Right forelimb (tissue), 1 donor: ENCODE measurements around the gene RPS26.
"Not testable (repeated sequence)": the region's sequence is repeated elsewhere in the genome, so short reads cannot be mapped to it uniquely, and the experiment has no call there.

Source experiments
- DNase-seq: peaks from one replicate; pipeline ENCODE4 v3.0.0-alpha.2; 2018

Gene RPS26

DNA sequence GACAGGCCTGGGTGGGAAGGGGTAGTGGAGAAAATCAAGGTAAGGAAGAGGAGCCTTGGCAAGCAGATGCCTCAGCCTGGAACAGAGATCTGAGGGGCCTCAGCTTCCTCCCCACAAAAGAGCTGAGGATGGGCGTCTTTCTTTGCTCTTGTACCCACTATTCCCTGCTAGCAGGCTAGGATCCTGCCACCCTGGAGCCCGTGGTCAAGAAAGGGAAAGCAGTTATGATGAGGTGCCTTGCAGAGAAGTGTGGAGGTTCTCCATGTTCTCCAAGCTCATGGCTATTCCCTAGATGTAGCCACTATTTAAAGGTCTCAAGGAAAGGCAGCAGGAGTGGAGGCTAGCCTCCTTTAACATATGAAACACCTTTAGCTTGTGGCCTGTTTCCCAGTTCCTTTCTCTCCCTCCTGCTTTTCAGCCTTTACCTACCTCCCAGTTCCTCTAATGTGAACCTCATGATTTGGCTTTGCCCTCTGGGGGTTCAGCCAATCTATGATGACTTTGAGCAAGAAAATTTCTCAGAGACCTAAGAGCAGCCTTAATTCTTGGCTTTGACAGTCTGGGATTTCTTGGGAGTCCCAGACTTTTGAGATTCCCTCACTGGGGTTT is 19.7 kb upstream of the RPS26 start:
- DNase-seq, result no peak

DNA sequence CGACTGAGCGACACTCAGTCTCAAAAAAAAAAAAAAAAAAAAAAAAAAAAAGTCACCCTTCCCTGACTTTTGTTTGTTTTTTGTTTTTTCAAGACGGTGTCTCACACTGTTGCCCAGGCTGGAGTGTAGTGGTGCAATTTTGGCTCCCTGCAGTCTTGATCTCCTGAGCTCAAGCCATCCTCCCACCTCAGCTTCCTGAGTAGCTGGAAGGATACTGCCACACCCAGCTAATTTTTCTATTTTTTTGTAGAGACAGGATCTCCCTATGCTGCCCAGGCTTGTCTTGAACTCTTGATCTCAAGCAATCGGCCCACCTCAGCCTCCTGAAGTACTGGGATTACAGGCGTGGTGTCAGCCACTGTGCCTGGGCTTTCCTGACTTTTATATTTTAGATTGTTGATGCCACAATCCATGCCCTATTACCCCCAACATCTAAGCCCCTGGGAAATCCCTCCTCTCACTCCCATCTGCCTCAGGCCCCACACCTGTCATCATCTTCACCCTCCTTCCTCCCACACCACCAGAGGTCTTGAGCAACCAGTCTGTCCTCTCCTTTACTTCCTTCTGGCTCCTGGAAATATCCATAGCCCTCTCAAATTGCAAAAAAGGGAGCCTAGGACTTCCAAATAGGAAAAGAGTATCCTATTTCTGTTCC is 13.1 kb upstream of the RPS26 start:
- no peak for DNase-seq

DNA sequence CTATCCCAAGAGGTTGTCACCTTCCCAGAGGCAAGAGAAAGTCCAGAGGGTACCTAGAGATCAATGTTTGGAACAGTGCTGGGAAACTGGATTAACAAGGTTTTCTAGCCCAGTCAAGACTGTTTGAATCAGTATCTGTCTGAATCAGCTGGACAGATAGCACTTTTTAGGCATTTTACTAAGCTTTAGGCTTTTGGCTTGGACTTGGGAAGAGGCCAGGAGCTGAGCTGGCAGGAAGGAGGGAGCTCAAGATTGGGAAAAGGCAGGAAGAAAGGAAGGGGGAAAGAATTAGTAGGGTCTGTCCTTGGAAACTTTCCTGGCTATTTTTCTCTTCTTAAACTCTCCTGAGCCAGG is 12.6 kb upstream of the RPS26 start:
- DNase-seq, result no peak

DNA sequence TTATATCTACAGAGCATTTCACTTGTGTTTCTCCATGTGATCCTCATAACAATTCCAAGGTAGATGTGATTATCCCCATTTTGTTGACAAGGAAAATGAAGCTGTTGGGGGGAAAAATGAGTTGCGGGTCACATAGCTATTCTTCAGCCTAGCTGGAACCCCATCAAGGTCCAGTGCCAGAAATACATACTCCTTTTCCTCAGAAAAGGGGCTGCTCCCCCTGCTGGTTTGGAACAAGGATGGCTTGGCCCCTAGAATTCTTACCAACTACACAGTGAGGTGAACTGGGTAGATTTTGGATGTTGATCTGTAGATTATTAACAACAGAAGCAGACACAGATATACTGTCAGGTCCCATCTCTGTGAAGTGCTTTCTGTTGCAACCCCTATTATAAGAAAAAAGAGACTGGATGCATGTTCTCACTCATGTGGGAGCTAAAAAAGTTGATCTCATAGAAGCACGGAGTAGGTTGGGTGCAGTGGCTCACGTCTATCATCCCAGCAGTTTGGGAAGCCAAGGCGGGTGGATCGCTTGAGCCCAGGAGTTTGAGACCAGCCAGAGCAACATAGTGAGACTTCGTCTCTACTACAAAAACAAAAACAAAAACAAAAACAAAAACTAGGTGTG is 11.9 kb upstream of the RPS26 start:
- peak; percentile 67 for DNase-seq

DNA sequence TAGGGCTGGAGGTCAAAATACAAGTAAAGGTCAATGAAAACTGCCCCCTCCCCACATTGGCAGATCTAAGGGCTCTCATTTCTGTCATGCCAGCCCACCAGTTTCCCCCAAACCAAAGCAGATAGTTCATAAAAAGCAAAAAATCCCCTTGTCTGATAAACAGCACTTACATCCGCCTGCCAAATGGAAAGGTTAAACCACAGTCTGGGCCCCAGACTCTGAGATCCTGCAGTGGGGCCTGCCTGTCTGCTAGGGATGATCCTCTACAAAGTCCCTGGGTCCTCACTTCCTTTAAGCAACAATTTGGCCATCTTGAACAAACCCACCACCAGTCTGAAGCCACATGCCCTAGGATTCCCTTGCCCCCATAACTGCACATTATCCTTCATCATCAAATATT is 9.7 kb upstream of the RPS26 start:
- no peak for DNase-seq

DNA sequence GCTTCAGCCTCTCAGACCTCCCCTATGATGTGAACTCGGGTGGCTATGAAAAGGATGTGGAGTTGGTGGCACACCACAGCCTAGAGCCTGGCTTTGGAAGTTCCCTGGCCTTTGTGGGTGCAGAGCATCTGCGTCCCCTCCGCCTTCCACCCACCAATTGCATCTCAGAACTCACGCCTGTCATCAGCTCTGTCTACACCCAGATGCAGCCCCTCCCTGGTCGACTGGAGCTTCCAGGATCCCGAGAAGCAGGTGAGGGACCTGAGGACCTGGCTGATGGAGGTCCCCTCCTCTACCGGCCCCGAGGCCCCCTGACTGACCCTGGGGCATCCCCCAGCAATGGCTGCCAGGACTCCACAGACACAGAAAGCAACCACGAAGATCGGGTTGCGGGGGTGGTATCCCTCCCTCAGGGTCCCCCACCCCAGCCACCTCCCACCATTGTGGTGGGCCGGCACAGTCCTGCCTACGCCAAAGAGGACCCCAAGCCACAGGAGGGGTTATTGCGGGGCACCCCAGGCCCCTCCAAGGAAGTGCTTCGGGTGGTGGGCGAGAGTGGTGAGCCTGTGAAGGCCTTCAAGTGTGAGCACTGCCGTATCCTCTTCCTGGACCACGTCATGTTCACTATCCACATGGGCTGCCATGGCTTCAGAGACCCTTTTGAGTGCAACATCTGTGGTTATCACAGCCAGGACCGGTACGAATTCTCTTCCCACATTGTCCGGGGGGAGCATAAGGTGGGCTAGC is 7.0 kb upstream of the RPS26 start:
- DNase-seq, result no peak

DNA sequence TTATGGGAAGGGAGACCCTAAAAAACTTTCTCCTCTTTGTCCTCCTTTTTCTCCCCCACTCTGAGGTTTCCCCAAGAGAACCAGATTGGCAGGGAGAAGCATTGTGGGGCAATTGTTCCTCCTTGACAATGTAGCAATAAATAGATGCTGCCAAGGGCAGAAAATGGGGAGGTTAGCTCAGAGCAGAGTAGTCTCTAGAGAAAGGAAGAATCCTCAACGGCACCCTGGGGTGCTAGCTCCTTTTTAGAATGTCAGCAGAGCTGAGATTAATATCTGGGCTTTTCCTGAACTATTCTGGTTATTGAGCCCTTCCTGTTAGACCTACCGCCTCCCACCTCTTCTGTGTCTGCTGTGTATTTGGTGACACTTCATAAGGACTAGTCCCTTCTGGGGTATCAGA is 4.6 kb upstream of the RPS26 start:
- DNase-seq, result no peak

DNA sequence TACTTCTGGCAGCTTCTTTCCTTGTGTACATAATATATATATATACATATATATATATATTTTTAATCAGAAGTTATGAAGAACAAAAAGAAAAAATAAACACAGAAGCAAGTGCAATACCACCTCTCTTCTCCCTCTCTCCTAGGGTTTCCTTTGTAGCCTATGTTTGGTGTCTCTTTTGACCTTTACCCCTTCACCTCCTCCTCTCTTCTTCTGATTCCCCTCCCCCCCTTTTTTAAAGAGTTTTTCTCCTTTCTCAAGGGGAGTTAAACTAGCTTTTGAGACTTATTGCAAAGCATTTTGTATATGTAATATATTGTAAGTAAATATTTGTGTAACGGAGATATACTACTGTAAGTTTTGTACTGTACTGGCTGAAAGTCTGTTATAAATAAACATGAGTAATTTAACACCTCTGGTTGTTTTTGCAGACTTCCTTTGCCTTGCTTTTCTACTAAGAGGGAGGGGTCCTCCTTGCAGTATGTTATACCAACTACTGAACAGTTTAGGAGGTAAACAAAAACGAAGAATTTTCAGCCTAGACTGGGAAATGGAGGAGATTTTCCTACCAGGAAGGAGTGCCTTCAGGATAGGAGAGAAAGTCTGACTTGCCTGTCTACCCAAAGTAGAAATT is 3.6 kb upstream of the RPS26 start:
- DNase-seq, result no peak

DNA sequence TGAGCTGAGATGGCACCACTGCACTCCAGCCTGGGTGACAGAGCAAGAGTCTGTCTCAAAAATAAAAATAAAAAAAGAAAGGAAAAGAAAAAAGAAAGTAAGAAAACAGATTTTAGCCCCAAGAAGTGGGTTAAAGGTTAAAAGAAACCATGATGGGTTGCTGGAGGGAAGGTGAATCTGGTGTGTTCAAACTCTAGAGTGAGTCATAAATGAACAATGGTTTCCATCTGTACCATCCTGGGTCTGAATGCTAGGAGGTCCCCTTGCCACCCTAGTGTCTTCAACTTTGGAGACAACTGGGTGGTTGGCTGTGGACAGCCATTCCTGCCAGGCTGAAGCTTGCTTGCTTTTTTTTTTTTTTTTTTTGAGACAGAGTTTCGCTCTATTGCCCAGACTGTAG is 1.6 kb upstream of the RPS26 start:
- DNase-seq, result no peak

DNA sequence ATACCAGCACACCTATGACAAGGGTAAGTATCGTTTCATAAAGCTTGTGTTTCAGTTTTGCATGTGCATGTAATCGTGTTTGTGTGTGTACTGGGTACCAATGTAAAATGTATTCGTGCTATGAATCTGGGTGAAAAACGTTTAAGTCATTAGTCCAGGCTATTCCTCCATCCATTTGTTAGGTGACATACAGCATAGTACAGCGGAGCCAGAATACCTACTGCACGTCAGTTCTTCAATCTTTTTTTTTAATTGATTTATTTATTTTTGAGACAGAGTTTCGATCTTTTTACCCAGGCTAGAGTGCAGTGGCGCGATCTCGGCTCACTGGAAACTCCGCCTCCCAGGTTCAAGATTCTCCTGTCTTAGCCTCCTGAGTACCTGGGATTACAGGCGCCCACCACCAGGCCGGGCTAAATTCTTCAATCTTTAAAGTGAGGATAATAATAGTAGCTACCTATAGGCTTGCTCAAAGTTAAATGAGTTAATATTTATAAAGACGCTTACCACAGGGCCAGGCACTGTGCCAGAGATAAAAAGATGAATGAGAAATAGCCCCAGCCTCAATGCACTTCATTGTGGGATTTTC is 661 bp upstream of the RPS26 start:
- no peak for DNase-seq

DNA sequence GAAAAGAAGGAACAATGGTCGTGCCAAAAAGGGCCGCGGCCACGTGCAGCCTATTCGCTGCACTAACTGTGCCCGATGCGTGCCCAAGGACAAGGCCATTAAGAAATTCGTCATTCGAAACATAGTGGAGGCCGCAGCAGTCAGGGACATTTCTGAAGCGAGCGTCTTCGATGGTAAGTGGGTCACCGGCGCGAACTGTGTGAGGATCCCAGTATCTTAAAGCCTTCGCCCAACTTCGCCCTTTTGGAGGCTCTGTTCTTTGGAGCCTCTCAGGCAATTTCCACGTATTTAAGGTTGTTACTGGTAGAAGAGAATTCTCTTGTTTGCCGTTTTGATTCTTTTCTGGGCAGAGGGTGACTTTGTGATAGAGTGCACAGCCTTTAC is 704 bp downstream of the RPS26 start:
- not testable (repeated sequence) for DNase-seq

DNA sequence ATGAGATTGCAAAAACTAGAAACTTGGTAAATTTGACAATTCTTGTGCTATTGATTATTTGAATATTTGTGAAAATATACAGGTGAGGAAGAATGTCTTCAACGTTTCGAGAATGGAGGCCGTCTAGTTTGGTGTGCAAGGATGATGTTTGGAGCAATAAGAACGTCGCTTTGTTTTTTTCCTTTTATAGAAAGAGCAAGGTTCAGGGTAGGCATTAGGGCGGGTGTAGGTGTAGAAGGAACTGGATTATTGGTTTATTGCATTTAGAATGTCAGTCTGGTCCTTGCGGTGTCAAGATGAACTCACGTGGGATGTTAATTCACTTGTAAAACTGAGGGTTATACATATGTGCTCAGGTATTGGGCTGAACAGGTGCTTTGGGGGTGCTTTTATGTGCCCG is 1.1 kb downstream of the RPS26 start:
- DNase-seq, result no peak

DNA sequence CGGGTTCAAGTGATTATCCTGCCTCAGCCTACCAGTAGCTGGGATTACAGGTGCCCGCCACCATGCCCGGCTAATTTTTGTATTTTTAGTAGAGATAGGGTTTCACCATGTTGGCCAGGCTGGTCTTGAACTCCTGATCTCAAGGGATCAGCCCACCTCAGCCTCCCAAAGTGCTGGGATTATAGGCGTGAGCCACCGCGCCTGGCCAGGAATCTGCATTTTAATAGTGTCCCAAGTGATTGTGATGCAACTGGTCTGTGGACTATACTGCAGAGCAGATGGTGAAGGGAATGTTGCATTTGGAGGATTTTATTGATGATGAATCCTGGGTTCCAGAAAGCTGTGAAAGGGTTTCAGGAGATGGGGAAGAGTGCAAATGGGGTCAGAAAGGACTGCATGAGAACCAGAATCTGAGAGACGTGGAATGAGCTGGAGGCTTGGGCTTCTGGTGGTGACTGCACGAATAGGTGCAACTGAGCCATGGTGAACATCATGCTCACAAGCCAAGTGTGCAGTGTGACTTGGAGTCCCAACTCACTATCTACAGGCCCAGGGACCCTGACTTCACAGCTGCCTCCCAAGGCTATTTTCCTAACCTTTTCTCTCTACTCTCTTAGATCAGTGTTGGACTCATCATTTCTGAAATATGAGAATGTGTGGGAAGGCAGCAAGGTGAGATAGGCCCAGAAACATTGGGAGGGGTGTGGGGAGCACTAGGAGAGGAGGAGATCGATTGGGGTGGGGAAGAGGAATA is 4.5 kb downstream of the RPS26 start:
- DNase-seq, result no peak

DNA sequence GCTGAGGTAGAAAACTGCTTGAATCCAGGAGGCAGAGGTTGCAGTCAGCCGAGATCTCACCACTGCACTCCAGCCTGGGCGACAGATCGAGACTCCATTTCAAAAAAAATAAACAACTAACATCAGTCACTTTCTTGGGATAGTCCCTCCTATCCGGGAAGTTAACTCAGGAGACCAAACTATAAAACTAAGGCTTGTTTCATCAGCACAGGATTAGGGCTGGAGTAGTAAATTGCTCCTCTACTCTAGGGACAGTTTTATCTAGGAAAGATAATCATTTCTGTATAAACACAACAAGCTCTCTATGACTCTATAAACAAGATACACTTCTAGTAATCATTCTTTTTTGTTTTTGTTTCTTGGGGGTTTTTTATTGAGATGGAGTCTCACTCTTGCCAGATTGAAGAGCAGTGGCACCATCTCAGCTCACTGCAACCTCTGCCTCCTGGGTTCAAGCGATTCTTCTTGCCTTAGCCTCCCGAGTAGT is 11.7 kb downstream of the RPS26 start:
- no peak for DNase-seq

DNA sequence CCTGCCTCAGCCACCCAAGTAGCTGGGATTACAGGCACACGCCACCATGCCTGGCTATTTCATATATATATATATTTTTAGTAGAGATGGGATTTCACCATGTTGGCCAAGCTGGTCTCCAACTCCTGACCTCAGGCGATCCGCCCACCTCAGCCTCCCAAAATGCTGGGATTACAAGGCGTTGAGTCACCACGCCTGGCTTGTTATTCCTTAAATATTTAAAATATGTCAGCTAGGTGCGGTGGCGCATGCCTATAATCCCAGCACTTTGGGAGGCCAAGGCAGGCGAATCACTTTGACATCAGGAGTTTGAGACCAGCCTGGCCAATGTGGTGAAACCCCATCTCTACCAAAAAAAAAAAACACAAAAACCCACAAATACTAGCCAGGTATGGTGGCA is 18.2 kb downstream of the RPS26 start:
- not testable (repeated sequence) for DNase-seq

DNA sequence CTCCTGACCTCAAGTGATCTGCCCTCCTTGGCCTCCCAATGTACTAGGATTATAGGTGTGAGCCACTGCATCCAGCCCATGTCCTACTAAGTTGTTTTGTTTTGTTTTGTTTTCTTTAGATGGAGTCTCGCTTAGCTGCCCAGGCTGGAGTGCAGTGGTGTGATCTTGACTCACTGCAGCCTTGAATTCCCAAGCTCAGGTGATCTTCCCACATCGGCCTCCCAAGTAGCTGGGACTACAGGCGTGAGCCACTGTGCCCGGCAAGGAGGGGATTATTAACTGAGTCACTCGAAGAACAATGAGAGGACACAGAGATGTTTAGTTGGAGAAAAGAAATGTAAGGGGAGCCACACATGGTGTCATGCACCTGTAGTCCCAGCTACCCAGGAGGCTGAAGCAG is 20.3 kb downstream of the RPS26 start:
- no peak for DNase-seq

DNA sequence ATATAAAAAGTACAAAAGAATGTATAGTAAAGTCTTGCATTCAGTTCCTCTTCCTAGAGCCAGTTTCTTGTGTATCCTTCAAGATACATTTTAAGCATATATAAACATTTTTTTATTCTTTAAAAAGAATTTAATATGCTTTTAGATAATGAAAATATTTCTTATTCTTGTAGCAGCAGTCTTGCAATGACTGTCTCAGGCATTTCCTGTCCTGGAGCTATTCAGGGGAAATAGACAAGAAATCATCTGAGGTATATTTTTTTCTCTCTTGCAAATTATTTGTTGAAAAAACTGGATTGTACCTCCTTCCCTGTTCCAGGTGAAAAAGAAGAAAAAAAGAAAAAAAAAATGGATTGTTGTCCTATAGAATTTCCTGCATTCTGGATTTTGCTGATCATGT is 21.3 kb downstream of the RPS26 start:
- DNase-seq, result no peak

DNA sequence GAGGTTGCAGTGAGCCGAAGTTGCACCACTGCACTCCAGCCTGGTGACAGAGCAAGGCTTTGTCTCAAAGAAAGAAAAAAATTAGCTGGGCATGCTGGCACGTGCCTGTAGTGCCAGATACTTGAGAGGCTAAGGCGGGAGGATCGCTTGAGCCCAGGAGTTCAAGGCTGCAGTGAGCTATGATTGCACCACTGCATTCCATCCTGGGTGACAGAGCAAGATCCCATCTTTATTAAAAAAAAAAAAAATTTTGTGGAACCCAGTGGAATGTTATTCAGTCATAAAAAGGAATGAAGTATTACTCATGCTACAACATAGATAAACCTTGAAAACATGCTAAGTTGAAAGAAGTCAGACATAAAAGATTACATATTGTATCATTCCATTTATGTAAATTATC is 29.9 kb downstream of the RPS26 start:
- no peak for DNase-seq

DNA sequence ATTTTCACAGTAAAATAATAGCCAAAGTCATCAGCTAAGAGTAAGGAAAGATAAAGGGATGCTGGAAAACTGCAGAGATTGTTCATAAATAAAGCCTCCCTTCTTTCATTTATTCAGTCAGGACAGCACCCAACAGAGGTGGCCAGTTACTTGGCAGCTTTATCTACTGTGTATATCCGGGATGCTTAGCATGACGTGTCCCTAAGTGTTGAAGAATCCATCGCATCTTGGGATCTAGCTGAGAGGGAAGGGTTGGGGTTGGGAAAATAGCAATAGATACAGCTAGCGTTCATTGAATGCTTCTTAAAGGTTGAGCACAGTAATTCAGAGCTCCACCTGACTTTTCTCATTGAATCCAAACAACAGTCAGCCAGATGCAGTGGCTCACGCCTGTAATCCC is 32.7 kb downstream of the RPS26 start:
- DNase-seq, result no peak

DNA sequence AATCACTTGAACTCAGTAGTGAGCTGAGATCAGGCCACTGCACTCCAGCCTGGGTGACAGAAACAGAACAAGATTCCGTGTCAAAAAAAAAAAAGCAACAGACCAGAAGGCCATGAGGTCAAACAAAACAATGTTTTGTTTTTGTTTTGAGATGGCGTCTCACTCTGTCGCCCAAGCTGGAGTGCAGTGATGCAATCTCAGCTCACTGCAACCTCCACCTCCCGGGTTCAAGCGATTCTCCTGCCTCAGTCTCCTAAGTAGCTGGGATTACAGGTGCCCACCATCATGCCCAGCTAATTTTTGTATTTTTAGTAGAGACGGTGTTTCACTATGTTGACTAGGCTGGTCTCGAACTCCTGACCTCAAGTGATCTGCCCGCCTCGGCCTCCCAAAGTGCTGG is 36.2 kb downstream of the RPS26 start:
- not testable (repeated sequence) for DNase-seq

DNA sequence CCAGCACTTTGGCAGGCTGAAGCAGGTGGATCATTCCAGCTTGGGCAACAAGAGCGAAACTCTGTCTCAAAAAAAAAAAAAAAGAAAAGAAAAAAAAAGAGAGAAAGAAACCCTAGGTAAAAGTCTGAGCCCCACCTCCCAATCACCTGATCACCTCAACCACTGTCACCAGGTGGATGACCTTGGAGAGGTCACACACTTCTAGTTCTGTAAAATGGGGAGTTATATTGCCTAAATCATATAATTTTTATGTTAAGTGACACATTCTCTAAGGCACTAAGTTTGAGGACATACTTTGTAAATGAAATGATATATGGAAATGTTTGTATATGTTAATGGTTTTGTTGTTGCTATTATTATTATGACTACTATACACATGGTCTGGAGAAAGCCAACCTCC is 36.7 kb downstream of the RPS26 start:
- no peak for DNase-seq
